ENCODE data around the gene CAST. TPM values are rescaled to one million over a fixed set of nuclear protein-coding genes. Genes with fewer than 3 reads are reported as not detected.
A peak's percentile ranks its signal among the peaks of the same experiment; 100 is the strongest.
"Not testable (repeated sequence)": the region's sequence is repeated elsewhere in the genome, so short reads cannot be mapped to it uniquely, and the experiment has no call there.

The CAST gene, protein sequence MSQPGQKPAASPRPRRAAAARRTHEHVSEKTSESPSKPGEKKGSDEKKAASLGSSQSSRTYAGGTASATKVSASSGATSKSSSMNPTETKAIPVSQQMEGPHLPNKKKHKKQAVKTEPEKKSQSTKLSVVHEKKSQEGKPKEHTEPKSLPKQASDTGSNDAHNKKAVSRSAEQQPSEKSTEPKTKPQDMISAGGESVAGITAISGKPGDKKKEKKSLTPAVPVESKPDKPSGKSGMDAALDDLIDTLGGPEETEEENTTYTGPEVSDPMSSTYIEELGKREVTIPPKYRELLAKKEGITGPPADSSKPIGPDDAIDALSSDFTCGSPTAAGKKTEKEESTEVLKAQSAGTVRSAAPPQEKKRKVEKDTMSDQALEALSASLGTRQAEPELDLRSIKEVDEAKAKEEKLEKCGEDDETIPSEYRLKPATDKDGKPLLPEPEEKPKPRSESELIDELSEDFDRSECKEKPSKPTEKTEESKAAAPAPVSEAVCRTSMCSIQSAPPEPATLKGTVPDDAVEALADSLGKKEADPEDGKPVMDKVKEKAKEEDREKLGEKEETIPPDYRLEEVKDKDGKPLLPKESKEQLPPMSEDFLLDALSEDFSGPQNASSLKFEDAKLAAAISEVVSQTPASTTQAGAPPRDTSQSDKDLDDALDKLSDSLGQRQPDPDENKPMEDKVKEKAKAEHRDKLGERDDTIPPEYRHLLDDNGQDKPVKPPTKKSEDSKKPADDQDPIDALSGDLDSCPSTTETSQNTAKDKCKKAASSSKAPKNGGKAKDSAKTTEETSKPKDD
- total RNA-seq (2014; rRNA removed; shearing (Covaris generic)) = 102 and 134 TPM in 2 replicates

DNA sequence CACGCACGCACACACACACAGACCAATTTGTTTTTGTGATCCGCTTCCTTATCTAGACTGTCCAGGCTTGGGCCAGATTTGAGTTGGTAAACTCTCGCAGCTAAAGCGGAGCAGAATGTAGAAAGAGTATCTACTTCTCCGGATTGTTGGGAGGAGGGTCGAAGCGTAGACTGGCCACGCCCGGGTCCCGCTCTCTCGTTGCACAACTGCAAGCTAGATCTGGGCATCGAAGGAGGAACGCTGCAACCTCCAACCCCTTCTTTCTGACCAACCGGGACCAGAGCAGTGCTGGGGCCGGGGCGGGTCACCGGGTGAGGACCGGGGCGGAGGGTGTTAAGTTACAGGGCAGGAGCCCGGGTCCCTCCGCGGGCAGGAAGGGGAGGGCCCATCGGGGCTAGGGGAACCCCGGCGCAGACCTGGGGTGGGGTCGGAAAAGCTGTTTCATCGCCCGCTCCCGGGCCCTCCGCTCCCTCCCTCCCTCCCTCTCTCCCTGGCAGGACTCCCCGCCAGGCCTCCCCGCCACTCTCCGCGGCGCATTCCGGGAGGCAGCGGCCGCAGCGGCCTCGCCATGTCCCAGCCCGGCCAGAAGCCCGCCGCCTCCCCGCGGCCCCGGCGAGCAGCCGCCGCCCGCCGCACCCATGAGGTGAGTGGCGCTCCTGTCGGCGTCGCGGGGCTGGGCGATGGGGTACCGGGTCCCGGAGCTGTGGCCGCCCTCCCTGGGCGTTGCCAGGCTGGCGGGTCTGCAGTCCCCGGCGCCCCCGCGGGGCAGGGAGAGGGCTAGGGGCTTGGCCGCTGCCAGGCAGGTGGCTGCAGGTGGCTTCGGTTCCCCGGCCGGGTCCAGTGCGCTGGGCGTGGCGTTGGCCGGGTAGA is at the start of gene CAST:
Gene CAST (plus strand): TSS at position 522 of the 870 bp plus-strand sequence. CDS start 47 bp downstream, at position 569.
- peak; percentile 97 for DNase-seq (ENCODE audit: low read depth)

DNA sequence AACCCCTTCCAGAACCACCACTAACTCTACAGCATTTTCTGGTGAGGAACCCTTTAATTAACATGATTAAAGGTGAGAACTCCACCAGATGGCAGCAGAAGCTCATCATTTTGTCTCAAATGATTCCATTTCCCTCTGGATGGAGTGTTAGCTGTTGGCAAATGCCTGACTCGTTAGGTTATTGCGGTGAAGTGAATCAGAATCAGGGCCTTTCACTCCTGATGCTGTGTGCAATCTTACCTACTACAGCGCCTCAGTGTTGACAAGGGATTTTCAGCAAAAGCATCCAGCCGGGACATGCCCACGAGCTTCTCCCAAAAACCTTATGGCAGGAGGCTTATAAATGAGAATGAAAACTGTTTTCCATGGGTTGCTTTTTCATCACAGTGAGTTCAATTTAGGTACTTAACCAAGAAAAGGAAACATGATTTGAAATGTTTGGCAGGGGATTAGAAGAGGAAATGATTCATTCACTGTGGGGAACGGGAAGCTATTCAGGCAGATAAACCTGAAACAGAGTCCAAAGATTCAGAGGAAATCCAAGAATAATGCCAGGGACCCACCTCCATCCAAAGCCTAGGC is 48.0 kb upstream of the CAST start:
- DNase-seq (ENCODE audit: low read depth) = peak; percentile 88

DNA sequence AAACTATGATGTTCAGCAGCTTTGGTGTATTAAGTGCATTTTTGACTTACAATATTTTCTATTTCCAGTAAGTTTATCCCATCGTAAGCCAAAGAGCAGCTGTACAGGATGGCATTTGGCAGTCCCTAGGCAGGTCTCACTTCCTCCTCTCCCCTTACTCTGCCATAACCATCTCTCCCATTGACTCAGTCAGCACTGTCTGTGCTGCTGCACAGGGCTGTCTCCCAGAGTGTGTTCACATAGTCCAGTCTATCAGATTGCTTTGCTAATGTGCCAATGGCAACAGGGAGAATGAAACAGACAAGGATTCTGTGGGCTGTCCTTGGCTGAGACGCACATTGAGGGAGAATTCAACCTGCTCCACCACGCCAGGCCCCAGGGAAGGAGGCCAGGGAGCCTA is 47.0 kb upstream of the CAST start:
- DNase-seq (ENCODE audit: low read depth) = no peak

DNA sequence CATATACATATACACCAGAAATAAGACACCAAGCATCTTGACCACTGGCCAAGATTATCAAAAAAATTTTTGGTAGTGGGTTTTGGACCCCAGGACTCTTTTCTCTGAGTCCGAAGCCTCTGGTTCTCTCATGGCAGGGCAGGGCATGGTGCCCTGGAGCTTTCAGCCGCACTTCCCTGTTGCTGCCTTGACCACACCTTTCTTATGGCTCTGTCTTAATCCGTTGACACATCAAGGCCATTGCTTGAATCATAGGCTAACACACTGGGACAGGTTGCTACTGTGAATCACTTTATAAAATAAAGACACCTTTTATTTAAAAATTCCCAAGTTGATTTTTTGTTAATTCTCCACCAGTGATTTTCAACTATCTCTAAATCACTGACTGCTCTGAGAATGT is 45.4 kb upstream of the CAST start:
- no peak for DNase-seq (ENCODE audit: low read depth)

DNA sequence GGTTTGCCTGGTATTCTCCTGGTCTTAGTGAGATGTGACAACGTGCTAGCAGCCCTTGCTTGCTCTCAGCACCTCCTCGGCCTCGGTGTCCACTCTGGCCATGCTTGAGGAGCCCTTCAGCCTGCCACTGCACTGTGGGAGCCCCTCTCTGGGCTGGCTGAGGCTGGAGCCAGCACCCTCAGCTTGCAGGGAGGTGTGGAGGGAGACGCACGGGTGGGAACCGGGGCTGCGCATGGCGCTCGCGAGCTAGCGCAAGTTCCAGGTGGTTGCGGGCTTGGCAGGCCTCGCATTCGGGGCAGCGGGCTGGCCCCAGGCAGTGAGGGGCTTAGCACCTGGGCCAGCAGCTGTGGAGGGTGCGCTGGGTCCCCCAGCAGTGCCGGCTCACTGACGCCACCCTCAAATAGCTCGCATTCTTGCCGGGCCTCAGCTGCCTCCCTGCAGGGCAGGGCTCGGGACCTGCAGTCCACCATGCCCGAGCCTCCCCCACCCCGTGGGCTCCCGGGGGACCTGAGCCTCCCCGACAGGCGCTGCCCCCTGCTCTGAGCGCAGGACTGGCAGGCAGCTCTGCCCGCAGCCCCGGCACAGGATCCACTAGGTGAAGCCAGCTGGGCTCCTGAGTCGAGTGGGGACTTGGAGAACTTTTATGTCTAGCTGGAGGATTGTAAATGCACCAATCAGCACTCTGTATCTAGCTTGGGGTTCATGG is 43.7 kb upstream of the CAST start:
- DNase-seq (ENCODE audit: low read depth) = not testable (repeated sequence)

DNA sequence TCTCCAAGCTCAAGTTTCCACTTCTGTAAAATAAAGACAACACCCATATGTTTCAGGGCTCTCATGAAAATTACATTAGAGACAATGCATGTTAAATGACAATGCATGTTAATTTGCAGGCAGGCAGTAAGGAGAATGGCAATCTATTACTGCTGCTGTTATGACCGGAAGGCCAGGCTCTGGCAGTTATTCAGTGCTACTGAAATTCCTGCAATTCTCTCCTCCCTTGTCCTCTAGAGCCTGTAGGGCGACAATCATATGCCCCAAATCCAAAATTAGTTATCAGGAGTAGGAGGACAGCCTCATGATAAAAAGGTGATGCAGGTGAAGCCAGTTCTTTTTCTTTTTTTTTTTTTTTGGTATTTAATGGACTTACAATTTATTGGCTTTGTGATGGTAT is 42.2 kb upstream of the CAST start:
- DNase-seq (ENCODE audit: low read depth) = no peak

DNA sequence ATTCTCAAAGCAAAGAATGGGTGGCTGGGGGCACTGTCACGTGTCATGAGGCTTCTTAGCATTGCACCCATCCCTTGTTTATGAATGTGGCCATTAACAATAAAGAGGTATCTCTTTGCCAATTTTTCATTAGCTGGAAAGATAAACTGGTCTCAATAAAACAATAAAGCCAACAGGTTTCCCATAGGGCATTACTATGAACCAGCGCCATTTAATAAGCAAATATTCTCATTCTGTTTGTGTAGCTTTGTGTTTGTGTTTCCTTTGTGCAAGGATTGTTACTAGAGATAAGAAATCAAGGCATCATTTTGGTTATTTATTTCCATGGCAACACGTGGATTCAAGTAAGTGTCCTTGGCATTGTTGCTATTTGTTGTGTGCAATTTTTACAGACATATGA is 37.6 kb upstream of the CAST start:
- DNase-seq (ENCODE audit: low read depth) = no peak

DNA sequence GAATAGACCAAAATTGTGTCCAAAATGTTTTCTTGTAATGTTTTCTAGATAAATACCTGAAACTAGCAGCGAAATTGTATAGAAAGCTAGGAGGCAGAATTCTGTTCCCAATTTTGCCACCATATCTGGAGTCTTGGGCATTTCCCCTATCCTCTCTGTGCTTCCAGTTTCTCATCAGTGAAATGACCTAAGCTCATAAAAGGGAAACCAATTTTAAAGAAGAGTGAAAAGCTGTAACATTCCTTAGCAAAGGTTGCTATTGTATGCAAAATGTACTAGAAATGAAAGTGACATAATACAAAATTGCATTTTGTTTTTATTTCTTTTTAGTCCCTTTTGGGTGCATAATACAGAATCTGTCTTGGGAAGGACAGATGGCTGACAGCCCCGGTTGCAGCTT is 36.8 kb upstream of the CAST start:
- no peak for DNase-seq (ENCODE audit: low read depth)

DNA sequence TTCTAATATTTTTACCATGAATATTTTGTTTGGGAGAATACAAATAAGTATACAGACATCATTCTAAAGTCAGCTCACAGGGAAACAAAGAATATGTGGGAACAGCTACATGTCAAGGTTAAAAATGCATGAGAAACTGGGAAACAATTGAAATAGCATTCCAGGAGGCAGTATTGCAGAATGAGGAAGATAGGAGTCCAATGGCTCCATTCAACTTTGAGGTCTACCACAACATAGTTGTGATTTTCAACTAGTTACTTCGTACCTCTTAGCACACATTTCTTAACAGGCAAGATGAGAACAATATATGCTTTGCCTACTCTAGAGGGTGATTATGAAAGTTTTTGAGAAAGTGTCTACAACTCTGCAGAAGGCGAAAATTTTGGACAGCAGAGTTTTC is 35.2 kb upstream of the CAST start:
- DNase-seq (ENCODE audit: low read depth) = peak; percentile 70

DNA sequence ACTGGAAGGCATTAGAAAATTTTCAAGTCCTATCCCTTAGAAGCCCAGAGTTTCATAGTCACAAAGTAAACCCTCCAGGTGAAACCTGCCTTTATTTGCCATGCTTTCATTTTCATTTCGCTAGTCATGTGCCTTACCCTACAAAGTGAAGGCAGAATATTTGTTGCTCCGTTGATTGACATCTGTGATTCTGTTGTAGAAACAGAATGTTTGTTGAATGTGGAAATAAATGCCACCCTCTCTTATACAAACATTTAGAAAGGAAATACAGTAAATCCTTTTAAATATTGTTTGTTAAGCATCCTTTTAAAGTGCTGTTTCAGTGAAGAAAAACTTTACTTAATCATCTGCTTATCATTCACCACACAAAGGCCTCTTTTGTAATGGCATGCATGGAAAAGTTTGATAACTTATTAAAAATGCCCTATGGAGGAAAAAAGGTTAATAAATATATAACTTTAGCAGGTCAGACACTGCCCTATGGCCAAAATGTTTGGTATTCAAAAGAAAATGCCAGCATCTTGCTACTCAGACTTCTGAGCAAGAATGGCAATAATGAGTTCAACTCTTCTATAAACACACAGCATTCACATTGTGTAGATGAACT is 34.3 kb upstream of the CAST start:
- no peak for DNase-seq (ENCODE audit: low read depth)

DNA sequence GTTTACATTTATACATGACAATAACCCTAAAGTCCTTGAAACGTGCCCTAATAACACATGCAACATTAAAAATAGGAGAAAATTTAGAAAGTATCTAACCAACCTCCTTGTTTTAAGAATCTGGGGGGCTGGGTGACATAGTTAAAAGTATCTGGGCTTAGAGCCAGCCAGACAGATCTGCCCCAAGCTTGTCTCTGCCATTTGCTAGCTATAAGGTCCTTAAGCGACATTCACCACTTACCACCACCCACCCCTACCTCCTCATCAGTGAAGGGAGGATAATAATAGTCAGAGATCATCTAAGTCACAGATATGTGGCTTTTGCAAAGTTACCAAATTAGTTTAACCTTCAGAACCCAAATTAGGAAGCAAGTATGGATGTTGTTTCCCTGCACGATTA is 33.8 kb upstream of the CAST start:
- DNase-seq (ENCODE audit: low read depth) = no peak

DNA sequence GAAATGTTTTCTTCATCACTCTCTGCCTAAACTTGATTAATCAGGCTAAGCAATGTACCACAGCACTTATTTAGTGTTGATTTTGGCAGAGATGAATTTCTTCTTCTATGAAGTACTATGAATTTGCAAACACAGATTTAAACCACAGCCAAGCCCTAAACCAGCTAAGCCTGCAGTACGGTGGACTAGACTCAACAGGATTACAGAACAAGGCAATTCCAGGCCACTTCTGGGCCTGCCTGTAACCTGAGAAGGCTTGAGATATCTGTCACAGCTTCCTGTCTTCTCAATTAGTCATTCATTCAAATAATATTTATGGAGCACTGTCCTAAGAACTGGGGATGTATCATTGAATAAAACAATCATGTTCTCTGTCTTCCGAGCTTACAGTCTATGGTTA is 32.4 kb upstream of the CAST start:
- DNase-seq (ENCODE audit: low read depth) = peak; percentile 83

DNA sequence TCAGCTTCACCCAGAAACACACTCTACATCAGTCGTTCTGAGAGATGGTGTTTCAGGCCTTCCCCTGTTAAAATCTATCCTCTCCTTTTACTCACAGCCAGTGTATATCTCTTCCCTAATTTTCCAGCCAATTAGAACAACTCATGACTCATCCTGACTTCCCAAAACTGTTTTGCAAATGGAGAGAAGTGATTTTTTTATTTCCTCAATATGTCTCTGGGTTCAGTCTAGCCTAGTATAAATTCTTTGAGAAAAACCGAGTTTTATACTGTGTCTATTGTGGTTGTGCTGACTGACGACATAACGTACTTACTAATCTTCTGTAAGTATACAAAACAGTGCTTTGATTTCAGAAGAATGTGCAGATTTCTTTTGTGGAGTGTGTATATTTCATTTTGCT is 28.4 kb upstream of the CAST start:
- peak; percentile 26 for DNase-seq (ENCODE audit: low read depth)

DNA sequence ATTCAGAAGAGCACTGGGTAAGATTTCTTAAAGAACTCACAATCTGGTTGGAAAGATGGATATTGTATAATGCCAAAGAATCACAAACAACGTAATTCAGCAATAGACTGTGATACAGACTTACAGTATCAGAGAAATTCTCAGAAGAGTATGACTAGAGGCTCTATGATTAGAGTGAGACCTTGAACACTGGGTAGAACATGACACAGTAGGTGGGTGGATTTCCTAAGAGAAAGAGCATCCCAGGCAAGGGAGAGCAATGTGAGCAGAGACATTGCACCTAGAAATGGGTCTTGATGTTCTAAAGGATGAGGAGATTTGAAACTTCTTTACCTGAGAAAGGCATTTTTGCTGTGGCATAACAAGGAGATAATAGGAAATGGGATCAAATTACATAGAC is 27.3 kb upstream of the CAST start:
- no peak for DNase-seq (ENCODE audit: low read depth)

DNA sequence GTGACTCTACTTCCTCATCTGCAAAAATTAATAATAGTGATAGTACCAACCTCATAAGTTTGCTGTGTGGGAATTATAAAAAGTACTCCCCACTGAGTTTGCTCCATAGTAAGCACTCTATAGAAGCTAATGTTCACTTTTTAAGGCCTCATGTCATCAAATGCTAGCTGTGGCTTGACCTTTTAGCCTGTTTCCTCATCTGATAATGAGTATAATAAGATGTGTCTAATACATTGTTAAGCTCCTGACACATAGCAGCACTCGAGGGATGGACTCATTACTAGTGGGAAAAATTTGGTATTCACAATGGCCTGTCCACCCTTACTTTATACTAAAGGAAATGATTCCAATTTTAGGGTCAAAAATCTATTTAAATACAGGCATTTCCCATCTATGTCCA is 26.1 kb upstream of the CAST start:
- no peak for DNase-seq (ENCODE audit: low read depth)

DNA sequence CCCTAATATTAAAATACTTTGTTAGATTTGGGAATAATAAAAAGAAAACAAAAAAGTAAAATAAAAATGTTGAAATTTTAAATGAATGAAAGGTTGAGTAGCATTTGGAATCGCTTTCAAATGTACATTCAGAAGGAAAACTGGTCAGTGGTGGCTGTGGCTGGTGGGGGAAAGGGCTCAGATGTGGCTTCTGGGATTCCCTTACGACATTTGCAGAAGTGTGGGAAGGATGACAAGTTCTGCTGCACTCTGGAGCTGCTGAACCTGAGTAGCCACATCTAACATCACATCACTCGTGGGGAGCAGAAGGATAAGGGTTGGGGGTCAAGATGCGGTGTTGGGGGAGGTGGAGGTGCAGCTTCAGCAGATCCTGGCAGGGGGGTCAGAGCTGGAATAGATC is 25.6 kb upstream of the CAST start:
- DNase-seq (ENCODE audit: low read depth) = no peak

DNA sequence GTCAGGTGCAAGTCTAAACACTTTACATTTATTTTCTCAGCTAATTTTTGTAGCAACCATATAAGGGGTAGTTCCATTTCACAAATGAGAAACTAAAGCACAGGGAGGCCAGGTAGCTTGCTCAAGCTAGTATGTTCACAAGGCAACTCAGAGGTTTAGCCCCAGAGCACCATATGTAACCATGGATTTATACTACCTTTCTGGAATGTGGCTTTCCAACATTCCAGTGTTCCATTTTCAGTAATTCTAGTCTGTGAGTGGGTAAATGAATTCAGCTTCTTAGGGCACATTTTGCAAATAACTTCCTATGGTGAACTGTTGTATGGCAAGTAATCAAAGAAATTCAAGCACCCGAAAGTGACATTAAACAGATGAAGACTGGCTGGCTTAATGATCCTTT is 25.0 kb upstream of the CAST start:
- no peak for DNase-seq (ENCODE audit: low read depth)

DNA sequence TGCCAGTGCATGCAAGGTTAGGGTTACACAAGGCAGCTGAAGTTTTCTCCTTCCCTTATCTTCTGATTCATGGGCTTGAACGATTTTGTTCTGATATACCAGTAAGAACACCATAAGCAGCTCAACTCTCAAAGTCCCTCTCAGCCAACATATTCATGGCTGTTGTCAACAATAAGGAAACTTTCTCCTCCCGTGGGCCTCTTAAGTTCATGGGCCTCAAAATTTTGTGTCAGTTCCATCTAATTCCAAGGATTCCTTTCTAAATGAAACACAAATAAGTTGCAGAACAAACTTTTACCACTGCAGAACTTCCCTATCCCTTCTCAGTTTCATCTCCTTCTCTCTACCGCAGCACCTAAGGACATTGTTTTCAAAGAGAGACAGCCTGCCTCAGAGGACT is 23.6 kb upstream of the CAST start:
- no peak for DNase-seq (ENCODE audit: low read depth)

DNA sequence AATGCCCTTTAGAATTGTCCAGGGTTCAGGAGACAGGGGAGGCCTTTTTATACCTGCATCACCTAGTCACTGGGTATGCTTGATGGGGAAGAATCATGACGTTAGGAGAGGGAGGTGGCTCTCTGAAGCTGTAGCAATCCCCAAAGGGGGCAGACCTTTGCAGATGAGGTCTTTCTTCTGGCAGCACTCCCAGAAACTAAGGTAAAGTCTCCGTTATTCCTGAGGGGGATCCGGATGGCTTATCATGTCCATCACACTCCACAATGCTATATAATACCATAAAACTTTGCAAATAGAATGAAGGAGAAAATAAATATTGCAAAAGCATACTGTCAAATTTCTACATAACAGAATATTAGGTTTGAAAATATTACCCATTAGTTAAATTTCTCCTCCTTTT is 21.5 kb upstream of the CAST start:
- DNase-seq (ENCODE audit: low read depth) = no peak

DNA sequence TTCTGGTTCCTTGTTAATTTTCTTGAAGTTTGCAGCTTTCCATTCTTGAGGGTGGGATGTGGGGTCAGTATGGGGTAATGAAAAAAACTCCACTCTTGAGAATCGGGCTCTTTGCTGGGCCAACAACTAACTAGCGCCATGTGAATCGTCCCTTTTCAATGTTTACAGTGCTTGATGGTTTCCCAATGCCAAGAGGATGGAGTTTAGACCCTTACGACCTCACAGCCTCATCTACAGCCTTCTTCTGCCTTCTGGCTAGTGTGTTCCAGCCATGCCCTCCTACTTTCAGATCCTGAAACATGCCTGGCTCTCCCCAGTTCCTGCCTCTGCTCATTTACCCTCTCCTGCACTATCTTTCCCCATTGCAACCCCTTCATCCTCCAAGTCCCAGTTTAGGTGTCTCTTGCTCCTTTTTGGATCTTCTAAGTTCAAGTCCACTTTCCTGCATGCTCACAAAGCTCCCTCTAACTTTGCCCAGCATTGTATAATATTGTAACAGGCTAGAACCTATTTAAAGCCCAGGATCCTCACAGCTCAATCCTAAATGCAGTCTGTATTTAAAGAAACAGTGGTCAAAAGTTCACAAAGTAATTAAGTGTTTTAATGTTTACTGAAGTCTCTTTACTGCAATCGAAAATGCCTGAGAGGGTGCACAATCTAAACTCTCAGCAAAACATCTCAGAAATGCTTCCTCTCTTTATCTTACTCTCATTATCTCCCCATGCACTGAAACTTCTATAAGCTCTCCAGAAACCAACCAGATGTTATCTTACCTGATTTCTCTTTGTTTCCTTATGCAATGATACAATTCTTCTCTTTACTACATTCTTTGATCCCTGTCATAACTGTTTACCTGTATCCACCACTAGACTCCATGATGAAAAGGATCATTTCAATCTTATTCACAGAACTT is 20.6 kb upstream of the CAST start:
- DNase-seq (ENCODE audit: low read depth) = no peak

Measured in RPMI7951 (cell line).